SK-N-SH treated with all-trans-retinoic acid at 6 μM for 48 hours (cell line): Measurements from ENCODE around the gene SLC25A28.

Experiments used
- ATAC-seq: fragments of 200-7000 bp; cut with Tn5 transposase; 3 replicates; pipeline ENCODE4 v1.9.1; 2020; ENCODE audit warnings: mild to moderate bottlenecking, moderate library complexity
- ARNTL ChIP-seq: fragments of 450-650 bp; formaldehyde crosslinking; IDR thresholded peaks from 2 replicates; pipeline ENCODE4 v1.5.0; 2020; ENCODE audit warnings: low read depth, mild to moderate bottlenecking, moderate library complexity, borderline replicate concordance
- BACH2 ChIP-seq: fragments of 250-450 bp; sonication (Bioruptor Pico); IDR thresholded peaks from 2 replicates; pipeline ENCODE4 v1.9.0; 2021; ENCODE audit warnings: mild to moderate bottlenecking, borderline replicate concordance
- CSDC2 ChIP-seq: fragments of 250-450 bp; sonication (Bioruptor Pico); IDR thresholded peaks from 2 replicates; pipeline ENCODE4 v1.5.0; 2020; ENCODE audit warnings: mild to moderate bottlenecking, moderate library complexity
- ESRRG ChIP-seq: fragments of 250-450 bp; sonication (Bioruptor Pico); IDR thresholded peaks from 2 replicates; pipeline ENCODE4 v1.6.1; 2021; ENCODE audit warnings: mild to moderate bottlenecking
- GLIS3 ChIP-seq: fragments of 250-450 bp; sonication (Bioruptor Pico); IDR thresholded peaks from 2 replicates; pipeline ENCODE4 v1.5.0; 2020; ENCODE audit warnings: mild to moderate bottlenecking, moderate library complexity
- ISL1 ChIP-seq: fragments of 250-450 bp; sonication (Bioruptor Pico); IDR thresholded peaks from 2 replicates; pipeline ENCODE4 v2.1.2; 2022; ENCODE audit warnings: mild to moderate bottlenecking, moderate library complexity
- POU6F1 ChIP-seq: fragments of 250-450 bp; sonication (Bioruptor Pico); IDR thresholded peaks from 2 replicates; pipeline ENCODE4 v1.8.0; 2021; ENCODE audit warnings: low read depth, mild to moderate bottlenecking, moderate library complexity, borderline replicate concordance
- SNAI2 ChIP-seq: fragments of 250-450 bp; sonication (Bioruptor Pico); IDR thresholded peaks from 2 replicates; pipeline ENCODE4 v1.5.0; 2020; ENCODE audit warnings: mild to moderate bottlenecking, moderate library complexity
- TCF4 ChIP-seq: fragments of 250-450 bp; sonication (Bioruptor Pico); IDR thresholded peaks from 2 replicates; pipeline ENCODE4 v1.8.0; 2021; ENCODE audit warnings: mild to moderate bottlenecking, moderate library complexity, borderline replicate concordance
- TOX ChIP-seq: fragments of 250-450 bp; sonication (Bioruptor Pico); IDR thresholded peaks from 2 replicates; pipeline ENCODE4 v1.8.0; 2021; ENCODE audit warnings: mild to moderate bottlenecking, moderate library complexity, borderline replicate concordance
- ZC3H10 ChIP-seq: fragments of 250-450 bp; sonication (Bioruptor Pico); IDR thresholded peaks from 2 replicates; pipeline ENCODE4 v1.5.1; 2021; ENCODE audit warnings: mild to moderate bottlenecking, moderate library complexity
- ZFP3 ChIP-seq: fragments of 250-450 bp; sonication (Bioruptor Pico); IDR thresholded peaks from 2 replicates; pipeline ENCODE4 v1.5.0; 2020; ENCODE audit warnings: mild to moderate bottlenecking, moderate library complexity
- ZFP30 ChIP-seq: fragments of 450-650 bp; formaldehyde crosslinking; IDR thresholded peaks from 2 replicates; pipeline ENCODE4 v1.5.0; 2022; ENCODE audit warnings: mild to moderate bottlenecking, moderate library complexity
- ZNF8 ChIP-seq: fragments of 450-650 bp; formaldehyde crosslinking; IDR thresholded peaks from 2 replicates; pipeline ENCODE4 v1.5.0; 2020; ENCODE audit warnings: mild to moderate bottlenecking, moderate library complexity
- TF ChIP-seq, protein P1 (sequence below): fragments of 250-450 bp; sonication (Bioruptor Pico); IDR thresholded peaks from 2 replicates; pipeline ENCODE4 v1.5.0; 2020; ENCODE audit warnings: mild to moderate bottlenecking, moderate library complexity
- TF ChIP-seq, protein P2 (sequence below): fragments of 250-450 bp; sonication (Bioruptor Pico); IDR thresholded peaks from 2 replicates; pipeline ENCODE4 v1.5.1; 2020; ENCODE audit warnings: low read depth, mild to moderate bottlenecking, moderate library complexity
- TF ChIP-seq, protein P3 (sequence below): fragments of 250-450 bp; sonication (Bioruptor Pico); IDR thresholded peaks from 2 replicates; pipeline ENCODE4 v1.8.0; 2020; ENCODE audit warnings: mild to moderate bottlenecking, moderate library complexity, borderline replicate concordance

Gene SLC25A28

DNA sequence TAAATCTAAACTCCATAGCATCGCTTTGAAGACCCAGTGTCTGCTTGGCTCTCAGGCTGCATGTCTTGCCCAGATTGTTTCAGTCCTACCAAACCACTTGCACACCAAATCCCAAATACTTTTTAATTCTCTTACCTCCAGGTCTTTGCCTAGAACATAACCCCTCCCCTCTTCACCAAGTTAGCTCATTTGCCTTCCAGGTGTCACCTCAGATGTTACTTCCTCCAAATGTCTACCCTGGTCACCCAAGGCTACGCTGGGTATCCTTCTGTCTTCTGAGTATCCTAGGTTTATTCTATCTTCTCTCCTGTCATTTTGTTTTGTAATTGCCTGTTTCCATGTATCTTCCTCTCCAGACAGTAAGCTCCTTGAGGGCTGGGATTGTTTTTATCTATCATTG lies 11.1 kb downstream of the SLC25A28 start:
- TF ChIP-seq ARNTL: no peak
- TF ChIP-seq POU6F1 (CRISPR knock-in tag): no peak
- TF ChIP-seq ZNF8: no peak
- no peak for ATAC-seq

GRCh38 chr10:99605351-99605750 lies 14.9 kb downstream of the SLC25A28 start:
- ATAC-seq: no peak
- no peak for TF ChIP-seq TOX (CRISPR knock-in tag)
- TF ChIP-seq, protein P1, sequence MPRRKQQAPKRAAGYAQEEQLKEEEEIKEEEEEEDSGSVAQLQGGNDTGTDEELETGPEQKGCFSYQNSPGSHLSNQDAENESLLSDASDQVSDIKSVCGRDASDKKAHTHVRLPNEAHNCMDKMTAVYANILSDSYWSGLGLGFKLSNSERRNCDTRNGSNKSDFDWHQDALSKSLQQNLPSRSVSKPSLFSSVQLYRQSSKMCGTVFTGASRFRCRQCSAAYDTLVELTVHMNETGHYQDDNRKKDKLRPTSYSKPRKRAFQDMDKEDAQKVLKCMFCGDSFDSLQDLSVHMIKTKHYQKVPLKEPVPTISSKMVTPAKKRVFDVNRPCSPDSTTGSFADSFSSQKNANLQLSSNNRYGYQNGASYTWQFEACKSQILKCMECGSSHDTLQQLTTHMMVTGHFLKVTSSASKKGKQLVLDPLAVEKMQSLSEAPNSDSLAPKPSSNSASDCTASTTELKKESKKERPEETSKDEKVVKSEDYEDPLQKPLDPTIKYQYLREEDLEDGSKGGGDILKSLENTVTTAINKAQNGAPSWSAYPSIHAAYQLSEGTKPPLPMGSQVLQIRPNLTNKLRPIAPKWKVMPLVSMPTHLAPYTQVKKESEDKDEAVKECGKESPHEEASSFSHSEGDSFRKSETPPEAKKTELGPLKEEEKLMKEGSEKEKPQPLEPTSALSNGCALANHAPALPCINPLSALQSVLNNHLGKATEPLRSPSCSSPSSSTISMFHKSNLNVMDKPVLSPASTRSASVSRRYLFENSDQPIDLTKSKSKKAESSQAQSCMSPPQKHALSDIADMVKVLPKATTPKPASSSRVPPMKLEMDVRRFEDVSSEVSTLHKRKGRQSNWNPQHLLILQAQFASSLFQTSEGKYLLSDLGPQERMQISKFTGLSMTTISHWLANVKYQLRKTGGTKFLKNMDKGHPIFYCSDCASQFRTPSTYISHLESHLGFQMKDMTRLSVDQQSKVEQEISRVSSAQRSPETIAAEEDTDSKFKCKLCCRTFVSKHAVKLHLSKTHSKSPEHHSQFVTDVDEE (CRISPR knock-in tag): no peak
- TF ChIP-seq ESRRG: no peak
- no peak for TF ChIP-seq ZFP3 (CRISPR knock-in tag)

DNA sequence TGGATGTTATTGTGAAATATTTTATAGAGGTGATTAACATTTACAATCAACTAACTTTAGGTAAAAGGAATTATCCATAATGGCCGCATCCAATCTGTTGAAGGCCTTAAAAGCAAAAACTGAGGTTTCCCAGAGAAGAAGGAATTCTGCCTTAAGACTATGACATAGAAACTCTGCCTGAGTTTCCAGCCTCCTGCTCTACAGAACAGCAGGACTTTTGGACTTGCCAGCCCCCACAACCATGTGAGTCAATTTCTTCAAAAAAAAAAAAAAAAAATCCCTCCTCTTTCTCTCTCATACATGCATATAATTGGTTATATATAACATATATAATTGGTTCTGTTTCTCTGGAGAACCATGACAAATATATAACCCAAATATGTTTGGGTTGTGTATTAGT lies 15.4 kb downstream of the SLC25A28 start:
- no peak for ATAC-seq

More for the DNA sequence above, 15.4 kb downstream of the SLC25A28 start:
- TF ChIP-seq ZFP30 (CRISPR knock-in tag): no peak
- TF ChIP-seq GLIS3: no peak
- no peak for TF ChIP-seq ESRRG
- TF ChIP-seq, protein P2, sequence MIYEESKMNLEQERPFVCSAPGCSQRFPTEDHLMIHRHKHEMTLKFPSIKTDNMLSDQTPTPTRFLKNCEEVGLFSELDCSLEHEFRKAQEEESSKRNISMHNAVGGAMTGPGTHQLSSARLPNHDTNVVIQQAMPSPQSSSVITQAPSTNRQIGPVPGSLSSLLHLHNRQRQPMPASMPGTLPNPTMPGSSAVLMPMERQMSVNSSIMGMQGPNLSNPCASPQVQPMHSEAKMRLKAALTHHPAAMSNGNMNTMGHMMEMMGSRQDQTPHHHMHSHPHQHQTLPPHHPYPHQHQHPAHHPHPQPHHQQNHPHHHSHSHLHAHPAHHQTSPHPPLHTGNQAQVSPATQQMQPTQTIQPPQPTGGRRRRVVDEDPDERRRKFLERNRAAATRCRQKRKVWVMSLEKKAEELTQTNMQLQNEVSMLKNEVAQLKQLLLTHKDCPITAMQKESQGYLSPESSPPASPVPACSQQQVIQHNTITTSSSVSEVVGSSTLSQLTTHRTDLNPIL (CRISPR knock-in tag): no peak
- TF ChIP-seq ZFP3 (CRISPR knock-in tag): no peak
- TF ChIP-seq CSDC2 (CRISPR knock-in tag): no peak
- no peak for TF ChIP-seq TCF4 (CRISPR knock-in tag)
- no peak for TF ChIP-seq ARNTL
- no peak for TF ChIP-seq ISL1 (CRISPR knock-in tag)
- TF ChIP-seq TOX (CRISPR knock-in tag): no peak
- TF ChIP-seq, protein P1 (CRISPR knock-in tag): no peak
- no peak for TF ChIP-seq BACH2 (CRISPR knock-in tag)
- TF ChIP-seq SNAI2: no peak
- TF ChIP-seq, protein P3, sequence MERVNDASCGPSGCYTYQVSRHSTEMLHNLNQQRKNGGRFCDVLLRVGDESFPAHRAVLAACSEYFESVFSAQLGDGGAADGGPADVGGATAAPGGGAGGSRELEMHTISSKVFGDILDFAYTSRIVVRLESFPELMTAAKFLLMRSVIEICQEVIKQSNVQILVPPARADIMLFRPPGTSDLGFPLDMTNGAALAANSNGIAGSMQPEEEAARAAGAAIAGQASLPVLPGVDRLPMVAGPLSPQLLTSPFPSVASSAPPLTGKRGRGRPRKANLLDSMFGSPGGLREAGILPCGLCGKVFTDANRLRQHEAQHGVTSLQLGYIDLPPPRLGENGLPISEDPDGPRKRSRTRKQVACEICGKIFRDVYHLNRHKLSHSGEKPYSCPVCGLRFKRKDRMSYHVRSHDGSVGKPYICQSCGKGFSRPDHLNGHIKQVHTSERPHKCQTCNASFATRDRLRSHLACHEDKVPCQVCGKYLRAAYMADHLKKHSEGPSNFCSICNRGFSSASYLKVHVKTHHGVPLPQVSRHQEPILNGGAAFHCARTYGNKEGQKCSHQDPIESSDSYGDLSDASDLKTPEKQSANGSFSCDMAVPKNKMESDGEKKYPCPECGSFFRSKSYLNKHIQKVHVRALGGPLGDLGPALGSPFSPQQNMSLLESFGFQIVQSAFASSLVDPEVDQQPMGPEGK (CRISPR knock-in tag): no peak
- no peak for TF ChIP-seq ZC3H10 (CRISPR knock-in tag)
